ENCODE results near the gene INCENP.

- TF ChIP-seq POLR2AphosphoS5 (IDR thresholded peaks at IDR 0.05; ENCODE audit: low read depth, low read length) (no peak), REST (IDR thresholded peaks at IDR 0.05; ENCODE audit: insufficient read depth in 1 of 2, low read depth in 2 of 2, low read length in 2 of 2) (no peak), TAF1 (IDR thresholded peaks at IDR 0.05; ENCODE audit: borderline replicate concordance, insufficient read depth, low read length) (no peak), FOXP2 (optimal IDR thresholded peaks at IDR 0.05; ENCODE audit: borderline replicate concordance, extremely low read depth, extremely low read length, insufficient read depth) (no peak)
These were observed 4.2 kb upstream of the INCENP start for GRCh38 chr11:62119569-62119968.

All from PFSK-1 (cell line).